ENCODE data around the gene SNRK.

SNRK gene

GRCh38 chr3:43320288-43320687 lies 33.9 kb downstream of the SNRK start:
- TF ChIP-seq, protein P1, sequence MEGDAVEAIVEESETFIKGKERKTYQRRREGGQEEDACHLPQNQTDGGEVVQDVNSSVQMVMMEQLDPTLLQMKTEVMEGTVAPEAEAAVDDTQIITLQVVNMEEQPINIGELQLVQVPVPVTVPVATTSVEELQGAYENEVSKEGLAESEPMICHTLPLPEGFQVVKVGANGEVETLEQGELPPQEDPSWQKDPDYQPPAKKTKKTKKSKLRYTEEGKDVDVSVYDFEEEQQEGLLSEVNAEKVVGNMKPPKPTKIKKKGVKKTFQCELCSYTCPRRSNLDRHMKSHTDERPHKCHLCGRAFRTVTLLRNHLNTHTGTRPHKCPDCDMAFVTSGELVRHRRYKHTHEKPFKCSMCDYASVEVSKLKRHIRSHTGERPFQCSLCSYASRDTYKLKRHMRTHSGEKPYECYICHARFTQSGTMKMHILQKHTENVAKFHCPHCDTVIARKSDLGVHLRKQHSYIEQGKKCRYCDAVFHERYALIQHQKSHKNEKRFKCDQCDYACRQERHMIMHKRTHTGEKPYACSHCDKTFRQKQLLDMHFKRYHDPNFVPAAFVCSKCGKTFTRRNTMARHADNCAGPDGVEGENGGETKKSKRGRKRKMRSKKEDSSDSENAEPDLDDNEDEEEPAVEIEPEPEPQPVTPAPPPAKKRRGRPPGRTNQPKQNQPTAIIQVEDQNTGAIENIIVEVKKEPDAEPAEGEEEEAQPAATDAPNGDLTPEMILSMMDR (IDR thresholded peaks at IDR 0.05; ENCODE audit: insufficient read depth, low read length, poor library complexity, severe bottlenecking): no peak
- H3K4me3 ChIP-seq (replicated peaks; ENCODE audit: low read depth, low read length): no peak overlapping the region
- H3K27me3 ChIP-seq (replicated peaks; ENCODE audit: control insufficient read depth, insufficient read depth, low read length): no peaks in the 10 kb centered on the region
- no peaks in the 10 kb centered on the region; the same call in 1 of the 2 replicates for H3K36me3 ChIP-seq (ENCODE audit: control insufficient read depth, insufficient read depth, low read length)
- DNase-seq (ENCODE audit: extremely low read depth, insufficient read length): no peak

GRCh38 chr3:43323541-43323940 lies 37.2 kb downstream of the SNRK start:
- no peaks in the 10 kb centered on the region for H3K36me3 ChIP-seq (ENCODE audit: control insufficient read depth, insufficient read depth, low read length)
- H3K4me3 ChIP-seq (replicated peaks; ENCODE audit: low read depth, low read length): no peak overlapping the region
- TF ChIP-seq, protein P1 (IDR thresholded peaks at IDR 0.05; ENCODE audit: insufficient read depth, low read length, poor library complexity, severe bottlenecking): no peak
- DNase-seq (ENCODE audit: extremely low read depth, insufficient read length): no peak
- H3K27me3 ChIP-seq (replicated peaks; ENCODE audit: control insufficient read depth, insufficient read depth, low read length): no peaks in the 10 kb centered on the region

GRCh38 chr3:43326891-43327581 lies 40.7 kb downstream of the SNRK start:
- H3K36me3 ChIP-seq (ENCODE audit: control insufficient read depth, insufficient read depth, low read length): no peaks in the 10 kb centered on the region
- TF ChIP-seq, protein P1 (IDR thresholded peaks at IDR 0.05; ENCODE audit: insufficient read depth, low read length, poor library complexity, severe bottlenecking): no peak
- DNase-seq (ENCODE audit: extremely low read depth, insufficient read length): peak; percentile 9

GRCh38 chr3:43327582-43327979 lies 41.2 kb downstream of the SNRK start:
- H3K27me3 ChIP-seq (replicated peaks; ENCODE audit: control insufficient read depth, insufficient read depth, low read length): no peaks in the 10 kb centered on the region
- H3K4me3 ChIP-seq (replicated peaks; ENCODE audit: low read depth, low read length): no peak overlapping the region
- TF ChIP-seq, protein P1 (IDR thresholded peaks at IDR 0.05; ENCODE audit: insufficient read depth, low read length, poor library complexity, severe bottlenecking): no peak
- DNase-seq (ENCODE audit: extremely low read depth, insufficient read length): no peak
- H3K36me3 ChIP-seq (ENCODE audit: control insufficient read depth, insufficient read depth, low read length): no peaks in the 10 kb centered on the region

More at GRCh38 chr3:43326891-43327581, 40.7 kb downstream of the SNRK start:
- no peaks in the 10 kb centered on the region for H3K27me3 ChIP-seq (replicated peaks; ENCODE audit: control insufficient read depth, insufficient read depth, low read length)
- no peak overlapping the region for H3K4me3 ChIP-seq (replicated peaks; ENCODE audit: low read depth, low read length)

- no peak for DNase-seq (ENCODE audit: extremely low read depth, insufficient read length)
- no peak overlapping the region for H3K4me3 ChIP-seq (replicated peaks; ENCODE audit: low read depth, low read length)
- H3K27me3 ChIP-seq (replicated peaks; ENCODE audit: control insufficient read depth, insufficient read depth, low read length): no peaks in the 10 kb centered on the region
- H3K36me3 ChIP-seq (ENCODE audit: control insufficient read depth, insufficient read depth, low read length): no peaks in the 10 kb centered on the region
- TF ChIP-seq, protein P1 (IDR thresholded peaks at IDR 0.05; ENCODE audit: insufficient read depth, low read length, poor library complexity, severe bottlenecking): no peak
Observed at GRCh38 chr3:43328653-43329052, 42.3 kb downstream of the SNRK start.

Measured in GM06990 (cell line).